Left renal pelvis (tissue), 4 donors: Measurements from ENCODE around the gene ZNF653. TPM values are rescaled to one million over a fixed set of nuclear protein-coding genes. Genes with fewer than 3 reads are reported as not detected.
"Not testable (repeated sequence)": the region's sequence is repeated elsewhere in the genome, so short reads cannot be mapped to it uniquely, and the experiment has no call there.

Source experiments
- DNase-seq, 4 donors: peaks; one replicate each; pipeline ENCODE4 v3.0.0-alpha.2; 2013; ENCODE audit warnings: low read depth in 4 of 4, low spot score in 3 of 4
- polyA plus RNA-seq, 4 donors: library from polyadenylated mRNA; unstranded; fragments of 120-200 nt; gene quantifications; one replicate each; pipeline ENCODE4 v1.2.1, GENCODE V29; 2013; ENCODE audit not compliant: insufficient read length in 4 of 4

ZNF653 gene
- polyA plus RNA-seq, 4 donors: 6.9 to 12.5 (median 8.3) TPM

DNA sequence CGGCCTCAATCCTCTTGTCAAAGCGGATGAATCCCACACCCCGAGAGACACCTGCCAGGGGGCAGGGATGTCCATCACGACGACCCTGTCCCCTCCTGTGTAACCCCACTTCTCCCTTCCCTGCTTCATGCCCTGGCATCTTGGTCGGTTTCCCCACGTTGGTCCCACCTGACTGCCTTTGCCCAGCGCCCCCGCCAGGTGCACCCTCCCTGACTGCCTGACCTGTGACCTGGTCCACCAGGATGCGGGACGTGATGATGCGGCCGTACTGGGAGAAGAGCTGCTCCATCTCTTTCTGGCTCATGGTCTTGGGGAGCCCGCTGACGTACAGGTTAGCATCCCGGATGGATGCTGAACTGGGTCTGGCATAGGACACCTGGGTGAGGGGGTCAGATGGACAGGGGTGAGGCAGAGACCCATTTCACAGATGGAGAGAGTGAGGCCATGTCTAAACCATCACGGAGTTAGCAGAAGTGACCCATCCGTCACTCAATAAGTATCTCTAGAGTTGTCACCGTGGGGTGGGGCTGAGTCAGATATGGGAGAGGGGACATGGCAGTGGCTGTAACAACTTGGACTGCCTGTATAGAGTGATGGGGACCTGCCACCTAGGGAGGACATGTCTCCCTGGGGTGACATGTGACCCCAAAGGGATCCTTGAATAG is 47.3 kb downstream of the ZNF653 start:
- DNase-seq: no peak

- no peak for DNase-seq
Observed at GRCh38 chr19:11457831-11458230, 47.8 kb downstream of the ZNF653 start.

GRCh38 chr19:11457115-11457514 is 48.5 kb downstream of the ZNF653 start:
- DNase-seq: no peak

- no peak for DNase-seq
Observed at GRCh38 chr19:11456659-11457058, 49.0 kb downstream of the ZNF653 start.

DNA sequence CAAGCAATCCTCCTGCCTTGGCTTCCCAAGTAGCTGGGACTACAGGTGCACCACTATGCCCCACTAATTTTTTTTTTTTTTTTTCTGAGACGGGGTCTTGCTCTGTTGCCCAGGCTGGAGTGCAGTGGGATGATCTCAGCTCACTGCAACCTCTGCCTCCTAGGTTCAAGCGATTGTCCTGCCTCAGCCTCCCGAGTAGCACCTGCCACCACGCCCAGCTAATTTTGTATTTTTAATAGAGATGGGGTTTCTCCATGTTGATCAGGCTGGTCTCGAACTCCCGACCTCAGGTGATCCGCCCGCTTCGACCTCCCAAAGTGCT is 50.4 kb downstream of the ZNF653 start:
- not testable (repeated sequence) for DNase-seq

DNA sequence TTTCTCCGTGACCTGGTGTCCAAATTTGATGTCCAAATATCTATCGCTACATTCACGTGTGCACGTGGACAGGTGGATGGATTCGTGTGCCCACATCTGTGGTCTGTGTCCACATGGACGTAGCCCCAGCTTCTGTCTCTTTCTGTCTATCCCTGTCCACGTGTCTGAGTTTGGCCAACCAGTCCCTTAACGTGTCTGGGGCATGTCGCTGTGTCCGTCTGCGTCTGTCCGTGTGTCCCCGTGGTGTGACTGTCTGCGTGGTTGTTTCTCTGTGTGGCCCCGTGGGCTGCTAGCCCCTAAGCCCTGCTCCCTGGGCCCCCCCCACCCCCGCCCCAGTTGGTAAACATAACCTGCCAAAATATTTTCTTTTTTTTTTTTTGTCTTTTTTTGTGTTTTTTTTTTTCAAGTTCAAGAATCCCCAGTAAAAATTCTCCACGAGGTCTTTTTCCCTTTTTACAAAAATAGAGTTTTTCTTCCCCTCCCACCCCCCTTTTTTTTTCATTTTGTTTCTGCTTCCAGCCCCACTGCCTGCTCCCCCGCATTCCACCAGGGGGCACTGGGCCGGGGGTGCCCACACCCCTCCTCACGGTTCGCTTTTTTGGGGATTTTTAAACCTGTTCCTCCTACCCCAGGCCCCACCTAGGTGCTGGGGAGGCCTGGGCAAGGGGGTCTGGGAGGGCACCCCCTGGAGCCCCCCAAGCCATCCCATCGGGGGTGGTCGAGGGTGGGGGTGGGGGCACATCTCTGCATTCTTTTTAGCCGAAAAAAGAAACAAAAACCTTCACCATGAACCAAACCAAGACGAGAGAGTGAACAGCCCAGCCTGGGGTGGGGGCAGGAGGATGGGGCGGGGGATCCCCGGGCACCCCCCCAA is 51.9 kb downstream of the ZNF653 start:
- no peak for DNase-seq

DNA sequence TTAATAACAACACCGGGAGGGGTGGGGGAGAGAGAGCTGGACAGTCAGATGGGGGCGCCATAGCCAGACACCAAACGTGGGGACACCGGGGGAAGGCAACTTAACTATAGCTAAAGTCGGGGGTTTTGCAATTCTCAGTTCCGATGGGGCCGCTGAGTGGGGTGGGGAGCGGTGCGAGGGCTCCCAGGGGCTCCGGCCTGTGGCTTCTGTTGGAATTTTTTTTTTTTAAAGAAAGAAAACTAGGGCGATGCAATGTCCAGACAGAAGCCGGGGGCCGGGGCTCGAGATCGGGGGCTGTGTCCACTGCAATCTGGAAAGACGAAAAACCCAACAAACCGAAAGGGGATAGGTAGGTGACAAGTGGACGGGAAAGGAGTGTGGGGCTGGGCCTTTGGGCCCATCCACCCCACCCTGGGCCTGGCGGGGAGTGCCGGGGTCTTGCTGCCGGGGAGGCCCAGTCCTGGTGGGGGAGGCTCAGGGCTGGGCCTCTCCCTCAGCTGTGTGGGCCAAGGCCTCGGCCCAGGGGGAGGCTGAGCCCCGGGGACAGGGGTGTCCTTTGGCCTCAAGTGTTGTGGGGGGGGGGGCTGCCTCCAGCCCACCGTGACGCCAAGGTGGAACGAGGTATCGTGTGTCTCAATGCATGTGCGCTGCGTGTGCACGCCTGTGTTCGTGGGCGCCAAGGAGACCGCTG is 52.9 kb downstream of the ZNF653 start:
- no peak for DNase-seq

DNA sequence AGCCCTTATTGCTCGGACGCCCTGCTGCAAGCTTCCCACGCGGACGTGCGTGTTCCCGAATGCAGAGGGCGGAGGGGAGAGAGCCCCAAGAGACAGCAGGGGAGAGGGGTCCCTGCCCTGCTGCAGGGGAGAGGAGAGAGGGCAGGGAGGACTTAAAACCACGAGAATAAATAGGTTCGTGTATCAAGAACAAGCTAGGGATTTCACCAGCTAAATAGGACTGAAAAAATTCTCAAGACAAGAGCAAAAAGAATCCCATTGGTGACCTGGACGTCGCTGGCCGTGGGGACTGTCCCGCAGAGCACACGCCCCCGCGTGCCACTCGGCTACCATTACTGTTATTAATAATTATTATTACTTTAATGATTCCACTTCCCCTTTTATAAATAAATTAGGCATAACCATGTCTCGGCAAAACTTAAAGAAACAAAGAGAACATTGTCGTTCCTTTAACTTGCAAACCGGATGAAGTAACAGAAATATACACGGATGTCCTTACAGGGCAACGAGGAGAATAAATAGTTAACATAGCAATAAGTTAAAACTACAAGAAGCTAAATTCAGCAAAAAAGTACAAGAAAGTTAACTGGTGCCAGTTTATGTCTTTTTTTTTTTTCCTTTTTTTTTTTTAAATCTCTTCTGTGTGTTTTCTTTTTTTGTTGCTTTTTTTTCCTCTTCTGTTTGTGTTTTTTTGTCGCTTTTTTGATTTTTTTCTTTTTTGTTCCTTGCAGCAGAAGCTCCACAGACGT is 53.6 kb downstream of the ZNF653 start:
- DNase-seq: no peak

GRCh38 chr19:11451327-11451870 is 54.2 kb downstream of the ZNF653 start:
- no peak for DNase-seq

GRCh38 chr19:11450570-11451326 is 54.9 kb downstream of the ZNF653 start:
- DNase-seq: no peak

GRCh38 chr19:11448923-11449554 is 56.6 kb downstream of the ZNF653 start:
- DNase-seq: no peak

- no peak for DNase-seq
Observed at GRCh38 chr19:11448410-11448809, 57.2 kb downstream of the ZNF653 start.

DNA sequence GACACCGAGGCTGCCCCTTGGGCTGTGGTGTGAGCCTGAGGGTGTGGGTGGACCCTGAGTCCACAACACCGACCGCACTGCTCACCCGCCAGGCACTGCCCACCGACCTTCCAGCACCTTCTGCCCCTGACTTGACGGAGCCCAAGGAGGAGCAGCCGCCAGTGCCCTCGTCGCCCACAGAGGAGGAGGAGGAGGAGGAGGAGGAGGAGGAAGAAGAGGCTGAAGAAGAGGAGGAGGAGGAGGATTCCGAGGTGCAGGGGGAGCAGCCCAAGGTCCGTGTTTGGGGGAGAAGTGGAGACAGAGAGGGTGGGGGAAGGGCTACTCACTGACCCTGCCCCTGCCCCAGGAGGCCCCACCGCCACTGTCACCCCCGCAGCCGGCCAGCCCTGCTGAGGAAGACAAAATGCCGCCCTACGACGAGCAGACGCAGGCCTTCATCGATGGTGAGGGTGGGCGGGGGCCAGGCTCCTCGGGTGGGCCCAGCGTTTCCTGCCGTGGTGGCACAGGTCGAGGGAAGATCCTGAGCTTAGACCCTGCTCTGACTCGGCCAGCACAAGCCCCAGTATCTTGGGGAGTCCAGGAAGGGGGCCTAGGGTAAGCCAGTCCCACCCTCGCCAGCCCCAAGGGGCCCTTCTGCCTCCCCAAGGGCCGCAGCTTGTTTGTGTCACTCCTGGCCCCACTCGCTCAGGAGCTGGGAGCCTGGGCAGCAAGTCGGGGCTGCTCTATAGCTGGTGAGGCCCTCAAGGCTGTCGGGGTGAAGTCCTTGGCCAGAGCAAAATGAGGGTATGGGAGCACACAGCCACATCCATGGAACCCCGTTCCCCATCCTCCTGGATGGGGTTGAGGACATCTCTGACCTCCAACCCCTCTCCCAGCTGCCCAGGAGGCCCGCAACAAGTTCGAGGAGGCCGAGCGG is 58.0 kb downstream of the ZNF653 start:
- no peak for DNase-seq

DNA sequence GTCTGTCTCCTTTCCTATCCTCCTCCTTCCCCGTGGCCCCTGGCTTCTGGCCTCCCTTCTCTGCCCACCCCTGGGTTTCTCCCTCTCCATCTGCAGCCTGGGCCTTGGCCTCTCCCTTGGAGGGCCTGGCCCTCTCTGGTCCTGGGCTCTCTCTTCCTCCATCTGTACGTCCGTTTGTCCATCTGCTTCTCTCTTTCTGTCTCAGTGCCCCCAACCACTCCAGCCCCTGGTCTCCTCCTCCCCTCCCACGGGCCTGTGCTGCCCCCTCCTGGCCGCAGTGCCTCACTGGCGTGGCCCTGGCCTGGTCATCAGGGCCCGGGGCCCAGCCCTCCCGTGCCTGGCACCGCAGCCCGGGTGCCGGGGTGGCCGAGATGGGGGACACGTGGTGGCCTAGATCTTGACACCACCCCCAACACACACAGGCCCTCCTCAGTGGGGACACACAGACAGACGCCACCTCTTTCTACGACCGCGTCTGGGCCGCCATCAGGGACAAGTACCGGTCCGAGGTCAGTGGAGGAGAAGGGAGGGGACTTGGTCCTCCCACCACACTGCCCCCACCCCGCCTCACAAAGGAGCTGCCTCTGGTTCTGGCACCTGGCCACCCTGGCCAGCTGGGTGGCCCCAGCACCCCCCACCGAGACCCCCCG is 58.9 kb downstream of the ZNF653 start:
- no peak for DNase-seq

DNA sequence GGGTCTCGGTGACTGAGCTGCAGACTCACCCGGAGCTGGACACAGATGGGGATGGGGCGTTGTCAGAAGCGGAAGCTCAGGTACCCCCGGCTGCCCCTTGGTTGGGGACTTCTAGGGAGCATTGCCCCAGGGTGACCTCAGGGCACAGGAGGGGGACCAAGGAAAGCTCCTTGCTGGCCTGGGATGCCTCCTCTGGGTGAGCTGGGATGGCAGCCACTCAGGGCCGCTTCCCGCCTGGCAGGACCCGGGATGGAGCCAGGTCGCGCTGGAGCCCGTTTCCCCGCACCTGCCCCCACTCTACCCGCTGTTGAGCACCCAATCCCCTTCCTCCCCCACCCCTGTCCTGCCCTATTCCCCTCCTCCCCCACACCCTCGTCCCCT is 59.4 kb downstream of the ZNF653 start:
- no peak for DNase-seq

DNA sequence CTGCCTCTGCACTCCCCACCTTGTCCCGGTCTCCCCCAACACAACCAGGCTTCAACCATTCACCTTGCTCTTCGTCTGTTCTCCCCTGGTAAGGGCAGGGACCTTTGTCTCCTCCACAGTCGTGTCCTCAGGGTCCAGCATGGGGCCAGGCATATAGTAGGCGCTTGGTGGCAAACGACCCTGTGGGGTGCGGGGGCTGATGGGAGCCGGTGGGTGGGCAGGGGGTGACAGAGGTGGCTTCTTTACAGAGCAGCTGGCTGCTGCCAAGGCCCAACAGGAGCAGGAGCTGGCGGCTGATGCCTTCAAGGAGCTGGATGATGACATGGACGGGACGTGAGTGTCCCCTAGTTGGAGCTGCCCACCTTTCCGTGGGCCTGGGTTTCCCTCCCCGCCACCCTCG is 60.5 kb downstream of the ZNF653 start:
- DNase-seq: no peak

DNA sequence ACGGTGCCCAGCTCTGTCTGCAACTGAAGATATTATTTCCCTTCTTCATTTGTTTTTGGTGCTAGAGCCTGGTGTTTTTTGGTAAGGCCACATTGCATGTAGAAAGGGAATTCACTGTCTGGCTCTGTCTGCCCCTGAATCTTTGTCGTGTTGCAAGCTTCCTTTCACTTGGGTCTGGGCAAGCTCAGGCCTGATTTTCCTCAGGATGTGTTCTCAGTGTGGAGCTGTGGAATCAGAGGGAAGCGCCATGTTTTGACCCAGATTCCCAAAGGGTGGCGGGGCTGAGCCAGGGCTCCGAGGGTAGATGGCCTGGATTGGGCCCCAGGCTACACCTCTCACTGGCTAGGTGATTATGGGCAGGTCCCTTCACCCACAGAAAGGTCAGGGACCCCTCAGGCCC is 61.6 kb downstream of the ZNF653 start:
- no peak for DNase-seq

DNA sequence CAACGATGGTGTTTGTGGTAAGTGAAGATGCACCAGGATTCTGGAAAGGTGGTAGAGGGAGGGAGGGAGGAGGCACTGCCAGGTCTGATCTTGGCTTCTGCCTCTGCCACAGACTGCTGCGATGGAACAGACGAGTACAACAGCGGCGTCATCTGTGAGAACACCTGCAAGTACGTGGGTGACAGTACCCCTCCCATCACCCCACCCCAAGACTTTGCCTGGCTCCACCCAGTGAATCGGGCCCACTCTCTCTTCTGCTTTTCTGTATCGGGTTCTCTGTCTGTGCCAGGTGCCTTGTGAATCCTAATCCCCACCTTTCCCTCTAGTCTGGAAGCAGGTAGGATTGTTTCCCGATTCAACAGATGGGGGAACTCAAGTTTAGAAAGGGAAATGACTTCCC is 67.7 kb downstream of the ZNF653 start:
- no peak for DNase-seq
